Measurements from ENCODE around the gene EWSR1.

DNA sequence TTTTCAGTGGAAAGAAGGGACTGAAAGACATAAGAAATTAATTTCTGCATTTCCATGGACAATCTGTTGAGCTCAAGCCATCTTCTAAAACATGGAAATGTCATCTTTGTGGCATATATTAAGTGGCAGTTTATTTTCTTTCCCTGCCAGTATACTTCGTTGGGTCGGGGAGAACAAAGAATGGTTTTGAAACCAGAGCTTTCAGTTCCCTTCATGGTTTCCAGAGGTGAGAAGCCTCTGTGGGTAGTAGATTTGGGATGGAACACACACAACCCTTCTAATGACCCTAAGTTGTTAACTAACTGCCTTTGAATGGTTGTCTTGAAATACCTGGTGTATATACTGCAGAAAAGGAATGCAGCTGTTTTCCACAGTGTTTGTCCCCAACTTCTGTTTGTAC, 20.8 kb downstream of the EWSR1 start:
- TF ChIP-seq, protein P1, sequence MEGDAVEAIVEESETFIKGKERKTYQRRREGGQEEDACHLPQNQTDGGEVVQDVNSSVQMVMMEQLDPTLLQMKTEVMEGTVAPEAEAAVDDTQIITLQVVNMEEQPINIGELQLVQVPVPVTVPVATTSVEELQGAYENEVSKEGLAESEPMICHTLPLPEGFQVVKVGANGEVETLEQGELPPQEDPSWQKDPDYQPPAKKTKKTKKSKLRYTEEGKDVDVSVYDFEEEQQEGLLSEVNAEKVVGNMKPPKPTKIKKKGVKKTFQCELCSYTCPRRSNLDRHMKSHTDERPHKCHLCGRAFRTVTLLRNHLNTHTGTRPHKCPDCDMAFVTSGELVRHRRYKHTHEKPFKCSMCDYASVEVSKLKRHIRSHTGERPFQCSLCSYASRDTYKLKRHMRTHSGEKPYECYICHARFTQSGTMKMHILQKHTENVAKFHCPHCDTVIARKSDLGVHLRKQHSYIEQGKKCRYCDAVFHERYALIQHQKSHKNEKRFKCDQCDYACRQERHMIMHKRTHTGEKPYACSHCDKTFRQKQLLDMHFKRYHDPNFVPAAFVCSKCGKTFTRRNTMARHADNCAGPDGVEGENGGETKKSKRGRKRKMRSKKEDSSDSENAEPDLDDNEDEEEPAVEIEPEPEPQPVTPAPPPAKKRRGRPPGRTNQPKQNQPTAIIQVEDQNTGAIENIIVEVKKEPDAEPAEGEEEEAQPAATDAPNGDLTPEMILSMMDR (conservative IDR thresholded peaks at IDR 0.05; ENCODE audit: low read length) = no peak
- TF ChIP-seq EZH2phosphoT487 (IDR thresholded peaks at IDR 0.05; ENCODE audit: borderline replicate concordance) = no peak

Measured in Loucy (cell line).